A549 treated with RU486 at 1 μM for 4 hours (cell line): ENCODE measurements around the gene C2orf42. TPM values are rescaled to one million over a fixed set of nuclear protein-coding genes. Genes with fewer than 3 reads are reported as not detected.

ENCODE experiments used
- total RNA-seq: library from RNA; stranded (reverse); fragments of 200-300 nt; extraction: Qiagen RNA extraction; gene quantifications from 5 replicates; pipeline ENCODE4 v1.2.3, GENCODE V29; 2022; ENCODE audit warnings: low read depth

C2orf42 gene
- 6.5 to 9.9 TPM (median 8.1 TPM) in 5 replicates for total RNA-seq

DNA sequence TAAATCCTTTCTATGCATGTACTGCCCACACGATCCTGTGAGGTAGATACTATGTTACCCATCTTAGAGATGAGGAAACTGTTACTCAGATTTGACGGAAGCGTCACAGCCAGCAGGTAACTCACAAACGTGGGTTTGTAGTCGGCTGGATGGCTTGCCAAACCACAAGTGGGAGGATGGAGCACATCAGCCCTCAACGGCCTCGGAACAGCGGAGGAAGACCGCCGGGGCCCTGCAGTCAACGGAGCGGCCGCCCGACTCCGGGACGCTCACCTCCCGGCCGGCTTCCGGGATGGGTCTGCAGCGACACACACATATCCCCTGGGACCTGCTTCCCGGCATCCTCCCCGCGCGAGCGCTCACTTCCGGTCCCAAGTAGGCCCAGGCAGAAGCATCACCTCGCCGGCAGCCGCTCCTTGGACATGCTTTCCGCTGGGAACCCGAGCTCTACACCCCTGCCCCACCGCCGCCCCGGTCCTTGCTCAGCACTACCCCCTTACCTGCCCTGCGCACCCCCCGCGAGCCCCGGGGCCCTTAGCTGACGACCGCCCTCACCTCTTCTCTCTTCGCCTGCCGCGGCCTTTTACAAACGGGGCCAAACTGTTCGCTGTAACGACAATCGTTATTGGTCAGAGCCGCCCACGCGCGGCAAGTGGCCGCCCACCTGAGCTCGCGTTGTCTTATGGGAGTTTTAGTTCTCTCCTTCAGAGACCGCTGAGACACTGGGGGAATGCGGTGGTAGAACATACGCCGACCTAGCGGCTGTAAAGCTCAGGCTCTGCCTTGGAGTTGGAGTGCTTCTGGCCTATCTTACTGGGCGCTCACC lies at the start of gene C2orf42:
C2orf42 (minus strand) TSS at position 602 of the 826 bp plus-strand sequence. CDS start 9,034 bp downstream, outside the sequence.

Other genes starting within 250 kb of the C2orf42 start
- gene ASPRV1, start 229.4 kb downstream of the C2orf42 start, total RNA-seq: 0.17 to 0.29 TPM (median 0.23 TPM) in 5 replicates
- 371 to 437 TPM (median 419 TPM) in 5 replicates for gene PCBP1, start 103.5 kb downstream of the C2orf42 start, total RNA-seq
- 46.1 to 54.8 TPM (median 48.1 TPM) in 5 replicates for gene TIA1, start 57.6 kb upstream of the C2orf42 start, total RNA-seq
- gene PCYOX1, start 67.1 kb upstream of the C2orf42 start, total RNA-seq: 27.6 to 45.0 TPM (median 42.2 TPM) in 5 replicates
- gene SNRPG, start 102.7 kb upstream of the C2orf42 start, total RNA-seq: 329 to 514 TPM (median 362 TPM) in 5 replicates
- gene FAM136A, start 111.0 kb upstream of the C2orf42 start, total RNA-seq: 89.9 to 106 TPM (median 99.5 TPM) in 5 replicates